B cell (primary cell): ENCODE measurements around the gene SLC25A31. TPM values are rescaled to one million over a fixed set of nuclear protein-coding genes. Genes with fewer than 3 reads are reported as not detected.

Experiments used
- ATAC-seq: fragments of 200-7000 bp; cut with Tn5 transposase; one replicate; pipeline ENCODE4 v1.10.0; 2021; ENCODE audit warnings: low read depth, mild to moderate bottlenecking, moderate number of reproducible peaks, moderate library complexity
- CTCF ChIA-PET: fragments of 350-600 bp; sonication (Branson Sonifier 250); formaldehyde crosslinking; loops from one replicate; lab custom pipeline; 2021; ENCODE audit warnings: antibody characterized with exemption, inconsistent platforms; lab: Charles Lee
- POLR2A ChIA-PET: fragments of 350-600 bp; sonication (Branson Sonifier 250); formaldehyde crosslinking; loops from one replicate; lab custom pipeline; 2021; ENCODE audit warnings: antibody characterized with exemption; lab: Charles Lee
- DNase-seq: peaks from one replicate; pipeline ENCODE4 v3.0.0; 2013
- H2AFZ ChIP-seq: 2 replicates; pipeline ENCODE4 v1.6.1; 2012; ENCODE audit warnings: mild to moderate bottlenecking, low read depth, low read length; ENCODE audit not compliant: insufficient read depth, poor library complexity, severe bottlenecking
- H3K27ac ChIP-seq, 2 donors: 1 replicate in 1 of 2; 2 replicates in 1 of 2; pipeline ENCODE4 v1.5.1; 2012 to 2013; ENCODE audit warnings: low read length in 2 of 2, mild to moderate bottlenecking in 2 of 2, moderate library complexity in 1 of 2
- H3K27me3 ChIP-seq, 4 experiments: fragments of 200-600 bp in 1 of 4; sonication (generic) in 1 of 4; replicated peaks in 1 of 4; 1 replicate in 2 of 4; 2 replicates in 2 of 4; pipeline versions ENCODE4 v1.6.1 to v1.7.0; 2013 to 2016; ENCODE audit warnings: low read length in 3 of 4, mild to moderate bottlenecking in 2 of 4, mixed read lengths in 1 of 4, moderate library complexity in 1 of 4; ENCODE audit not compliant: insufficient read depth in 4 of 4, control insufficient read depth in 3 of 4; ENCODE audit errors: control extremely low read depth in 1 of 4
- H3K36me3 ChIP-seq, 2 experiments: replicated peaks in 1 of 2; 1 replicate in 1 of 2; 2 replicates in 1 of 2; pipeline versions ENCODE4 v1.6.1 to v1.7.1; 2013; ENCODE audit warnings: low read length in 1 of 2; ENCODE audit not compliant: insufficient read depth in 2 of 2, control insufficient read depth in 1 of 2; ENCODE audit errors: control extremely low read depth in 1 of 2, extremely low read depth in 1 of 2
- H3K4me1 ChIP-seq, 2 donors: fragments of 200-600 bp in 1 of 2; sonication (generic) in 1 of 2; 1 replicate in 1 of 2; 2 replicates in 1 of 2; pipeline versions ENCODE4 v1.5.1 to v1.6.1; 2013 to 2017; ENCODE audit warnings: low read length in 2 of 2; ENCODE audit not compliant: control insufficient read depth in 2 of 2, insufficient read depth in 2 of 2
- H3K4me2 ChIP-seq: replicated peaks from 2 replicates; pipeline ENCODE3; 2012; ENCODE audit warnings: mild to moderate bottlenecking, low read depth, low read length; ENCODE audit not compliant: poor library complexity, severe bottlenecking
- H3K4me3 ChIP-seq, 5 experiments: fragments of 200-600 bp in 1 of 5; sonication (generic) in 1 of 5; 1 replicate in 3 of 5; 2 replicates in 2 of 5; pipeline versions ENCODE4 v1.5.1 to v1.7.0; 2011 to 2016; ENCODE audit warnings: low read length in 4 of 5, mild to moderate bottlenecking in 4 of 5, low read depth in 2 of 5, control low read depth in 1 of 5, moderate library complexity in 1 of 5; ENCODE audit not compliant: insufficient read depth in 1 of 5; ENCODE audit errors: control extremely low read depth in 1 of 5, extremely low read depth in 1 of 5
- H3K79me2 ChIP-seq: fragments of 200-600 bp; sonication (generic); one replicate; pipeline ENCODE4 v1.6.0; 2016; ENCODE audit warnings: low read length; ENCODE audit not compliant: control insufficient read depth, insufficient read depth
- H3K9ac ChIP-seq: fragments of 200-600 bp; sonication (generic); 2 replicates; pipeline ENCODE4 v1.6.1; 2017; ENCODE audit warnings: mild to moderate bottlenecking, low read length, moderate library complexity
- H3K9me3 ChIP-seq, 3 donors: one replicate each; pipeline versions ENCODE4 v1.6.1 to v1.7.1; 2013; ENCODE audit warnings: low read length in 2 of 3; ENCODE audit not compliant: control insufficient read depth in 2 of 3, insufficient read depth in 1 of 3; ENCODE audit errors: control extremely low read depth in 1 of 3
- H4K20me1 ChIP-seq: 2 replicates; pipeline ENCODE4 v1.6.0; 2012; ENCODE audit warnings: mild to moderate bottlenecking, low read length; ENCODE audit not compliant: insufficient read depth, control insufficient read depth, poor library complexity, severe bottlenecking
- H3K27ac Mint-ChIP-seq: one replicate; pipeline ENCODE4 v1.8.0; 2021; ENCODE audit warnings: mixed read lengths
- H3K27me3 Mint-ChIP-seq: one replicate; pipeline ENCODE4 v1.8.0; 2021; ENCODE audit warnings: mixed read lengths
- H3K4me1 Mint-ChIP-seq: one replicate; pipeline ENCODE4 v1.8.0; 2021; ENCODE audit warnings: mixed read lengths
- H3K4me3 Mint-ChIP-seq: one replicate; pipeline ENCODE4 v1.8.0; 2021; ENCODE audit warnings: mixed read lengths
- H3K9me3 Mint-ChIP-seq: one replicate; pipeline ENCODE4 v1.8.0; 2022; ENCODE audit warnings: mixed read lengths; ENCODE audit not compliant: insufficient read depth
- EZH2 ChIP-seq: IDR thresholded peaks from 2 replicates; pipeline ENCODE4 v1.6.1; 2012; ENCODE audit warnings: borderline replicate concordance, low read depth, mild to moderate bottlenecking, moderate library complexity, low read length; ENCODE audit not compliant: insufficient read depth, poor library complexity, severe bottlenecking
- WGBS: methylation state at CpG from one replicate; pipeline ENCODE4 v1.1.5; 2013; ENCODE audit warnings: missing lambda C conversion rate; ENCODE audit not compliant: insufficient coverage; 5-methylcytosine and 5-hydroxymethylcytosine counted together
- intact Hi-C: fragments of 100-400 bp; cut with micrococcal nuclease; formaldehyde crosslinking; loops from one replicate; pipeline ENCODE4 v1.10.0; 2022
- polyA plus RNA-seq: library from polyadenylated mRNA; depleted of rRNA; stranded (reverse); fragments of >200 nt; gene quantifications from 2 replicates; pipeline ENCODE4 v1.2.3, GENCODE V29; 2012
- total RNA-seq, 2 donors: library from RNA; stranded (reverse); fragments of 120-200 nt in 1 of 2; gene quantifications; 1 replicate in 1 of 2; 2 replicates in 1 of 2; pipeline versions ENCODE4 v1.2.3 to v1.2.4, GENCODE V29; 2013 to 2022
- TF ChIP-seq, protein P1 (sequence below): fragments of 200-600 bp; IDR thresholded peaks from one replicate; pipeline ENCODE4 v1.8.0; 2022; ENCODE audit warnings: antibody characterized with exemption, mild to moderate bottlenecking

Gene SLC25A31
- total and polyA plus RNA-seq, 2 donors (not counting 1 experiment from before 2014, with no cell fraction given), result not detected

DNA sequence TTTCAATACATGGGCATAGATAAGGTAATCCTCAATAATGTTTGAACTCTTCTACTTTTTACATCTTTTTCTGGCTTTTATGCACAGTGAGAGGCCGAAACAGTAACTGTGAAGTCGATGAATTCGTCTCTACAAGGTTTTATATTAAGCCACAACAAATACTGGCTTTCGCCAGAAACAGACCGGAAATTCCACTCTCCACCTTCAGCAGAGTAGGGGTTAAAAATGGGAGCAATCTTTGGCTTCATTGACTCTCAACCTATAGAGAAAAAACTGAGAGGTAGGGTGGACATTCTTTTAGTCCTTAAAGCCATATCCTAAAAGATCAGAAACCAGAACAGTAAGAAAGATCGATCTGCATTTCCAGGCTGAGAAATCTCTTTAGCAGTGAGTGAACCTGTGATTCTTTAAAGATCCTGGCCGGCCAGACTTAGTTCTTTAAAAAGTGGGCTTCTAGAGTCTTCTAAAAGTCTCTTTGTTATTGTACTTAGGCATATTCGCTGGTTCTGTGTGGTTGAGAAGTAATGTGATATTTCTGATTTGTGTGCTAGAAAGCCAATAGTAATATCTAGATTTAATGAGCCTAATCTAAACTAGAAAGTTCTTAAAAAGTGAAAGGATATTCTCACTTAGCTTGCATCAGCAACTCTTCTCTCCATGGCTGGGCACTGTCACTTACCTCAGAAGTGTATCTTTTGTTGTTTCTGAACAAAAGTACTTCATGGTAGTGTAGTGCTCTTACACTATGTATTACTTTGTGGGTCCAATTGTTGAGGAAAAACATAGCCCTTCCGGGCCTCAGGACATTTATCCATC is 54.0 kb downstream of the SLC25A31 start:
- Histone ChIP-seq H3K36me3 (no peaks in the 10 kb centered on the region), H3K4me3 (no peak overlapping the region), H3K79me2 (no peaks in the 10 kb centered on the region), H3K4me1 (peaks cover 21% of the 10 kb centered on the region in 2 donors), H4K20me1 (no peaks in the 10 kb centered on the region), H3K9me3 (peaks cover 0 to 15% (median 0%) of the 10 kb centered on the region in 3 donors), H3K27me3 (peaks cover 2 to 41% (median 32%) of the 10 kb centered on the region in 4 experiments), H3K9ac (no peak overlapping the region), H3K4me2 (no peak overlapping the region), H3K27ac (no peak overlapping the region), H2AFZ (no peak overlapping the region)
- intact Hi-C loops, result no loop called here
- ChIA-PET POLR2A (no interaction called here), CTCF (no interaction called here)
- Mint-ChIP-seq H3K9me3 (no peaks in the 10 kb centered on the region), H3K4me1 (peaks cover 20% of the 10 kb centered on the region), H3K27me3 (peaks cover 47% of the 10 kb centered on the region), H3K27ac (no peak overlapping the region), H3K4me3 (no peak overlapping the region)
- no peak for ATAC-seq
- TF ChIP-seq EZH2, result no peak
- no peak for DNase-seq
- WGBS, result 63% methylated on average over 2 of the region's 9 CpGs

DNA sequence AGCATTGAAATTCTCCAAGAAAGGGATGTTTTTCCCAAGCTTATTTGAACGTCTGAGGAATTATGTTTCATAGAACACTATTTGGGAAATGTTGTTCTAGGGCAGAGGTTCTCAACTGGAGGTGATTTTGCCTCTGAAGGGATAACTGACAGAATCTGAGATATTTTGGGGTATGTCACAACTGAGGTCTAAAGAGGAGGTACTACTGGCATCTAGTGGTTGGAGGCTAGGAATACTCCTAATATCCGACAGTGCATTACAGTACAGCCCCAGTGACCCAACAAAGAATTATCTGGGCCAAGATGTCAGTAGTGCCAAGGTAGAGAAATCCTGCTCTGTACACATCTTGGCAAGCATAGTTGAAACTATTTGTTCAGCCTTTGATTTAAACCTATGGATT is 58.3 kb downstream of the SLC25A31 start:
- intact Hi-C loops, result no loop called here
- POLR2A ChIA-PET, result no interaction called here
- Mint-ChIP-seq H3K27ac (no peak overlapping the region), H3K4me3 (no peak overlapping the region), H3K4me1 (no peaks in the 10 kb centered on the region), H3K27me3 (peaks cover 21% of the 10 kb centered on the region), H3K9me3 (no peaks in the 10 kb centered on the region)
- Histone ChIP-seq H3K4me3 (no peak overlapping the region), H3K9ac (no peak overlapping the region), H3K4me1 (no peaks in the 10 kb centered on the region), H3K79me2 (no peaks in the 10 kb centered on the region), H3K27me3 (peaks cover 0 to 8% (median 3%) of the 10 kb centered on the region in 4 experiments), H3K4me2 (no peak overlapping the region), H3K27ac (no peak overlapping the region), H3K36me3 (no peaks in the 10 kb centered on the region), H2AFZ (no peak overlapping the region), H4K20me1 (no peaks in the 10 kb centered on the region), H3K9me3 (no peaks in the 10 kb centered on the region)
- TF ChIP-seq, protein P1, sequence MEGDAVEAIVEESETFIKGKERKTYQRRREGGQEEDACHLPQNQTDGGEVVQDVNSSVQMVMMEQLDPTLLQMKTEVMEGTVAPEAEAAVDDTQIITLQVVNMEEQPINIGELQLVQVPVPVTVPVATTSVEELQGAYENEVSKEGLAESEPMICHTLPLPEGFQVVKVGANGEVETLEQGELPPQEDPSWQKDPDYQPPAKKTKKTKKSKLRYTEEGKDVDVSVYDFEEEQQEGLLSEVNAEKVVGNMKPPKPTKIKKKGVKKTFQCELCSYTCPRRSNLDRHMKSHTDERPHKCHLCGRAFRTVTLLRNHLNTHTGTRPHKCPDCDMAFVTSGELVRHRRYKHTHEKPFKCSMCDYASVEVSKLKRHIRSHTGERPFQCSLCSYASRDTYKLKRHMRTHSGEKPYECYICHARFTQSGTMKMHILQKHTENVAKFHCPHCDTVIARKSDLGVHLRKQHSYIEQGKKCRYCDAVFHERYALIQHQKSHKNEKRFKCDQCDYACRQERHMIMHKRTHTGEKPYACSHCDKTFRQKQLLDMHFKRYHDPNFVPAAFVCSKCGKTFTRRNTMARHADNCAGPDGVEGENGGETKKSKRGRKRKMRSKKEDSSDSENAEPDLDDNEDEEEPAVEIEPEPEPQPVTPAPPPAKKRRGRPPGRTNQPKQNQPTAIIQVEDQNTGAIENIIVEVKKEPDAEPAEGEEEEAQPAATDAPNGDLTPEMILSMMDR, result no peak
- no peak for TF ChIP-seq EZH2
- WGBS, result 100% methylated on average over 1 of the region's 2 CpGs
- no peak for ATAC-seq
- DNase-seq, result no peak
- CTCF ChIA-PET, result interaction anchor here (0.6 kb wide), 1 partner anchor 305 kb away, joined by 4 read pairs; no protein-coding TSS in a partner anchor
